ENCODE data around the gene FNBP1.
"Not testable (repeated sequence)": the region's sequence is repeated elsewhere in the genome, so short reads cannot be mapped to it uniquely, and the experiment has no call there.

The FNBP1 gene

DNA sequence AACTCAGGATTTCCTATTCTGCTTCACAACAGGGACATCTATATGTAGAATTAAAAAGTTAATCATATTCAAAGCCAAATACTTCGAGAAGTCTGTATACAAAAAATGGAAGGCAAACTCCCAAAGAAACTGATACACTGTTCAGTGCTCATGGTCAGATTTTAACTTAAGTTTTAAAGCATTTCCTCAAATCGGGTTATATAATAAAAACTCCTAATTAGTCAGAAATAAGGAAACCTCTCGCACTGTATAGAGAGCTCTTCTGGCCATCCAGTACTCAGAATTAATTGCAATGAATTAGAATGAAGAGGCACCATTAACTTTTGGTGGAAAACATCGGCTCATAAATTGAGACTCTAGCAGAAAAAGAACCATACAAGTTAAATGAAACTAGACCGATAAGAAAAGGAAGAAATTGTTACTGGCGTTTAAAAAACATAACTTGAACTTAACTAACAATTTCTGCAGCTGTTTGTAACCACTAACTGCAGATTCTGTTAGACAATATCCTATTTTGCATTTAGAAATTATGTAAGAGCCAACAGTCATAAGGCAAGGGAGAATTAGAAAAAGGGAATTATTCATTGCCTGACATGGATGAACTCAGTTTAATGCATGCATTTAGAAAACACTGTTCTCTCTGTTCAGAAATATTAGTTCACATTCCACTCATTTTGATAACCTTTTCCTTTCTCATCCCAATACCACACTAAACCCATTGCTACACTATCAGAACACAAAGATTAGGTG lies 96.6 kb downstream of the FNBP1 start:
- DNase-seq, result no peak

DNA sequence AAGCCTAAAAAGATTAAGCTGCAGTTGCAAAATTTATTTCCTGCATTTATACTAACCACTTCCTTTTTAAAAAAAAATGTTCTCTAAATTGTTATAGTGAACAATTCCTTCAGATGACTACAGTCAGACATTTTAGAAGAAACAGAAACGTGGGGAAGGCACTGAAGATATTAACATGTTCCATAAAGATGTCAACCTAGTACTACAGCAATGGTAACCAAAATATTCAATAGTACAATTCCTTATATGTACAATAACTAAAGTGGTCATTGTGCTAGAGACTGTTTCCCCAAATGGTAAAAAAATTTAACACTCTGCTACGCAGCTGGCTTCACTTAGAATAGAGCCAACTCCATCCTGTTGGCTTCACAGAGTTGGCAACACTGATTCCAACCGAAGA lies 97.7 kb downstream of the FNBP1 start:
- no peak for DNase-seq

DNA sequence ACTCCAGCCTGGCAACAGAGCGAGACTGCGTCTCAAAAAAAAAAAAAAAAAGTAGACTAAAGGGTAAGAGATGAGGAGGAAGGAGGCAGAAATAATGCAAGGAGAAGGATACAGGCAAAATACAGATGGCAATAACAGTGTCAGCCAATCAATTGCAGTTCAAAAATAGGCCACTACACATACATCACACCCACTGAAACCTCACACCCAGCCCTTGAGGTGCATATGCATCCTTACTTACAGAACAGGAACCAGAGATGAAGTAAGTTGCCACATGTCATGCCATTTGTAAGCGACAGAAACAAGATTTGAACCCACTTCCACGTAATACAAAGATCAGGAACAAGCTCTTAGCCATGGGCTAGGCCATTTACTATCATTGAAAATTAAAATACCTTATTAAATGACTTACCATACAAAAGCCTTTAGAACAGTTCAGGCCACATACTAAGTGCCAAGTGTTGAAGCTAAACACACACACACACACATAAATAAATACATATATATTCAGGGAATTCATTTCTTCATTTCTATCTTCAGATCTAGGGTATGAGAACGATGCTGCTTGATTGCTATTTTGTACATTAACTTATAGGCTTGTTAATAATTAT lies 98.4 kb downstream of the FNBP1 start:
- peak; percentile 12 for DNase-seq

DNA sequence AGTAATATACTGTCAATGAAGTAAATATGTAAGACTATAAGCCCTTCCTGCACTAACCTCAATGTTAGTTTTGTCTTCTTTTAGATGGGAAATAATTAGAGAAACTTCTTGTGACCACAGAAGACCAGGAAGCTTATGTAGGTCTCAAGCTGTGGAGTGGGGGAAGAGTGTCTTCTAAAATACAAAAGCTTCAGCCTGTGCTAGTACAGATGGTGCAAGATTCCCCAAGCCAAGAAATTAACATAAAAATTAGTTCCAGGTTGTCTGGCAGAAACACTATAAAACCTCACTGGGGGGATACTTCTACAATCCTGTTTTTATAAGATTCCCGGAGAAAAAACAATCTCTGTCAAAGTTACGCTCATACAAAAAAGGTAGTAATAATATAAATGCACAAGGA lies 103.6 kb downstream of the FNBP1 start:
- no peak for DNase-seq

DNA sequence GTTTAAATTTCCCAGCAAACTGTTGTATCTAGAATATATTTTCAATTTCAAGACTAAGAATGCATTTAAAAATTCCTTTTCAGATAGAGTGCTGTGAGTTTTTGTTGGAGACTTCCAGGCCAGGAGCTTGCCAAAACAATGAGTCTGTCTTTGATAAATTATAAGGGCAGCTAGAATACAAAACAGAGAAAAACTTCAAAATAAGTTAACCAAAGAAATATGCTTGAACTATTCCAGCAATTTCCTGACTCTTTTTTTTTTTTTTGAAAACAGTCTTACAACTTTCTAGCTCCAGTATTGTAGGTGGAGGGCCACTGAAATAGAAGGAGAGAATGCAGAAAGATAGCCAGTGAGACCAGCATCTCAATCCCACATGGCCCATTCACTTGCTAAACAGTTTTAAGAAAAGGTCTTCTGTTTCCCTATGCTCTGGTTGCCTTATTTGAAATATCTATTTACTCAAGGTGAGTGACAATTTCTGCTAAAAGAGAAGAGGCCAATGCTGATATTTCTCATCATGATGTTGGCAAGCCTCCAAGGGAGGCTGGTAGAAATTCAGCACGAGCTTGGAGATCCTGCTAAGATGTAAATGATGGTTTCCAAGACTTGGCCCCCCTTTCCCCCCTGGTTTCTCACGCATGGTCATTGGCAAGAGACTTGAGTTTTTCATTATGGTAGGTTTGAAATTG lies 104.6 kb downstream of the FNBP1 start:
- DNase-seq, result no peak

DNA sequence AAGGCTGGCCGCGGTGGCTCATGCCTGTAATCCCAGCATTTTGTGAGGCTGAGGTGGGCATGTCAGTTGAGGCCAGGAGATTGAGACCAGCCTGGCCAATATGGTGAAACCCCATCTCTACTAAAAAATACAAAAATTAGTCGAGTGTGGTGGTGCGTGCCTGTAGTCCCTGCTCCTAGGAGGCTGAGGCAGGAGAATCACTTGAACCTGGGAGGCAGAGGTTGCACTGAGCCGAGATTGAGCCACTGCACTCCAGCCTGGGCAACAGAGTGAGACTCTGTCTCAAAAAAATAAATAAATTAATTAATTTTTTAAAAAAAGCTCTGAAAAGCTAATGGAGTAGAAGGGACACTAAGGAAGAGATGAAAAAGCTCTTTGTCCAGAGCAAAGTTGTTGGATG lies 105.1 kb downstream of the FNBP1 start:
- DNase-seq, result not testable (repeated sequence)

DNA sequence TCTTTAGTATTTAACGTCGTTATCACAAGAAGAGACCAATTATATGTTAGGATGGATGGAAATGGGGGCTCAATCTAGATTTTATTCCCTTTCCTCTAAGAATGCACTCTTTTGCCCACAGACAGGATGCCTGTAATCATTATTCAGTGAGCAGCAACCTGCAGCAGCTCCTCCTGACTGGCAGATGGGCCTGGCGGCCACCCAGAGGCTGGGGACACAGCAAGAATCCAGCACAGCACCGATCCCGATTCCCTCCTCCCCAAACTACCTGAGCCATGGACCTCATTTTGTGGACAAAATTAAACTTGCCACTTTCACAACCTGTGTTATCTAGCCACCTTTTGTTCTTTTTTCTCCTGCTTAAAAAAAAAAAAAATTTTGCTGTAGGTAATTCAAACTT lies 106.8 kb downstream of the FNBP1 start:
- DNase-seq, result no peak

DNA sequence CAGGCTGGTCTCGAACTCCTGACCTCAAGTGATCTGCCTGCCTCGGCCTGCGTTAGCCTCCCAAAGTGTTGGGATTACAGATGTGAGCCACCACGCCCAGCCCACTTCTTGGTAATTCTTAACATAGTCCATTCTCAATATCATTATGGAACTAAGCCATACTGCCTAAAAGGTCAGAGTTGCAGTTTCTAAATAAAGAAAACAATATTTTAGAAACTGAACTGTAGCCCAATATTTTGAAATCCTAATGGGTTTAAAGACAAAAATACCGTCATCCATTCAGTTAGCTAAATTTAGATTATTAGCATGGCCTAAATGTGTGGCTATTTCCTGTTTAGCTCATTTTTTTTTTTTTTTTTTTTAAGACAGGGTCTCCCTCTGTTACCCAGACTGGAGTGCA lies 108.2 kb downstream of the FNBP1 start:
- no peak for DNase-seq

DNA sequence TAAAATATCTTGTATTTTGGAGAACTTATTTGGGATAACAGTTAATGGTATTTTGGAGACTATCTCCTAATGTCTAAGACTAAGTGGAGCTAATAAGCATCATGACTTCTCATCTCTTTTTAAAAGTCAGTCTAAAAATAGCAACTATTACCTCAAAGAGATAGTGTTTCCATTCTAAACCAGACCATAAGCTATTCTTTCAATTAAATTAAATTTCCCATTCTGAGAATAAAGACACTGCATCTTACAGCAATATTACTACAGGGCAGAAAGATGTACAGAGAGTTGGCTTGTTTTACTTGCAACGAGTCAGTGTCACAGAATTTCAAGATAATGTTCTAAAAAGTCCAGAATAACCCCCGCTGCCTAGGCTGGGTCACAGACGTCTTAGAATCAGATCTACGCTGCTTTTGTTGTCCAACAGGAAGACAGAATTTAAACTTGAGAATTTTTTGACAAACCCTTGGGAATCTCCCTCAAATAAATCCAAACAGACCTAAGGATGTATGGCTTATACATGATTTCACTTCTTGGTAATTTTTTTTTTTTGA lies 108.9 kb downstream of the FNBP1 start:
- DNase-seq, result no peak

DNA sequence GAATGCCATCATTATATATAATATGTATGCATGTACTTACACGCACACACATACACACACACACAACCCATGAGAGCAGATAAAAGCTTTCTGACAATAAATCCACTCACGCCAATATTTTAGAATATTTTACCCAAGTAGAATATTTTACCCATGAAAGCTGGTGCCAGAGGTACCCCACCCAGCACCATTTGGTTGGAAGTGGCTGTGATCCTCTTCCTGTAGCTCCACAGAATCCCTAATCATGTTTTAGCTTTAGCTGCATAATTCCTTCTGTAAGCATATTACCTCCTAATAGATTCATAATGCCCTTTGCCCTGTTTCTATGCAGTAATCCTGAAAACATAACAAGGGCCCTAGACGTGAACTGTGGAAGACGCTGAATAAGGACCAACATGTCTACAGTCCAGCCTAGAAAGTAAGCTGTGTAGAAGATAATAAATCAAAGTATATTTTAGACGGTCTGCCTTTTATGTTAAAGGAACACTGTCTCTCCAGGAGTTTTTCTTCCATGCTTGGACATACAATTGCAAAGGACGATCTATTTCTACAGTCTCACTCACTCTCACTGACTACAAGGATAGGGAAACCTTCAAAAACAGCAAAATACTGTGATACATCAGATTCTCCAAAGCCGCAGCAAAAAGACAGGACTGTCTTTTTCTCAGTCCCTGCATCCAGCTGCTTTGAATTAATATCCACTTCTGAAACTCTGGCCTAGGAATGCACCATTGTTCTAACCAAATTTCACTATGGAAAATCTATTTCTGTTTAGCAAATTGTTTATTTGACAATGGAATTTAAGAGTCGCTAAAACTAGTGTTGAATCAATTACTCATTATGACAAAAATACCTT lies 109.6 kb downstream of the FNBP1 start:
- DNase-seq, result no peak

DNA sequence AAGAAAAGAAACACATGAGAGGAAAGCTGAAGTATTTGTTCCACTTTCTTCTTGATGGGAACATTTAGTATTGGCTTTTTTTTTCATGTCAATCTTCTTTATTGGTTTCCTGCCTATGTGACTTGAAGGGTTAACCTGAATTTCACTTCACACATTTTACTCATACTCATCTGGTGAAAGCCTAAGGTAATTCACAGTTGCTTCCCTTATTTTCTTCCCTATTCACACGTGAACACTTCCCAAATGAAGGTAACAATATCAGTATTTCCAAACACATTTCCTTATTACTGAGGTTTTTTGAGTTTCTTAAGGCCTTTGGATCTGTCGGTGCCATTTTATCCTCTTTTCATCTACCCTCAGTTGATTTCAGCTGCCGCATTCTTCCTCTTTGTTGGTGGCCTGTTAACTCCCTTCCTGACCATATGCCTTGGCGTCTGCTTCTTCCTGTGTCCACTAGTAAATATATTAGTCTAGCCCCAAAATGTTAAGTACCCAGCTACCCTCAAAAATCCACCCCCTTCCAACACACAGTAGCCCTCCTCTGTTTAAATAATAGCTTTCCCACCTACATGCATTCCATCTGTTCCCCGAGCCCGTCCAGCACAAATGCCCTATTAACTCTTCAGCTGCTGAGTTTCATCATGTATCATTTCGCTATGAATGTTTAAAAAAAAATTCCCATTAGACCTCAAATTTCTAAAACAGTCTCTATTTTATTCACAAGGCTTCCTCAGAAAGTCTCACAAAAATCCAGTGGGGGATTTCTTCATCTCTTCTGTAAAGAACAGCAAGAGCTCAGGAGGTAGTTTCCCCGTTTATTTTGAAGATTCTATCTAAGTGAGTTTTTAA lies 110.5 kb downstream of the FNBP1 start:
- DNase-seq, result no peak

DNA sequence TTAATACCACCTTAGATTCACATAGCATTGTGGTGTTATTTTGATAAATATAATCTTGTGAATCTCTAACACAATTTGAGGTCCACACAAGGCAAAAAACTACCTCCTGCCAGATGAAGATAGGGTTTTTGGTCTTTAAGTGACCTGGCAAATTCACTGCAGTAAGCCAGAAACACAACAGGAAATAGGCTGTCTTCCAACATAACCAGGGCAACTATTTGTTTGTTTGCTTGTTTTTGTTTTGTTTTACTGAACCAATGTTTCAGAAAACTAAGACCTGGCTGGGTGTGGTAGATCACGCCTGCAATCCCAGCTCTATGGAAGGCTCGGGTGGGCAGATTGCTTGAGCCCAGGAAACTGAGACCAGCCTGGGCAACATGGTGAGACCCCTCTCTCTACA lies 112.2 kb downstream of the FNBP1 start:
- no peak for DNase-seq

DNA sequence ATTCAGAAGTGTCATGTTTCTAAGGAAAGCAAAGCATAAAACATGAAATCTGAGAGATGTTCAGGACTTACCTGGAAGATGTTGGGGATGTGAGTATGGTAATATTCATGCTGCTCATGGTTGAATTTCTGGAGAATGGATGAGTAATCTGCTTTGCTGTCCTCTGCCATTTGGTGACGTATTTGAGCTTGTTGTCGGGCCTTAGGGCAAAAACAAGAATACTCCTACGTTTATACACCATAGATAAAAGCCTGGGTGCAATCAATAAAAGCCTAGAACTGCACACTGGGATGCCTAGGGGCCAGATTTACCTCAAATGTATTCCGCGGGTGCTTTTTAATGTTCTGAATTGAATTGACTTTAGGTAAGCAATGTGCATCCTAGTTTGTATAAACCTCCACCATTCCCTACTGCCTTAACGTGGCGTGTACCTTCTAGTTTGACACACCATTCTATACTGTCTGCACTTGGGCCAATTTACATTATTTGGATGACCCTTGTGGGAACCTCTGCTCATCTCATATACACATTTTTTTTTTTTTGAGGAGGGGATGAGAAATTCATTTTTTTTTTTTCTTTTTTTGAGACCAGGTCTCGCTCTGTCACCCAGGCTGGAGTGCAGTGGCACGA lies 113.4 kb downstream of the FNBP1 start:
- no peak for DNase-seq

DNA sequence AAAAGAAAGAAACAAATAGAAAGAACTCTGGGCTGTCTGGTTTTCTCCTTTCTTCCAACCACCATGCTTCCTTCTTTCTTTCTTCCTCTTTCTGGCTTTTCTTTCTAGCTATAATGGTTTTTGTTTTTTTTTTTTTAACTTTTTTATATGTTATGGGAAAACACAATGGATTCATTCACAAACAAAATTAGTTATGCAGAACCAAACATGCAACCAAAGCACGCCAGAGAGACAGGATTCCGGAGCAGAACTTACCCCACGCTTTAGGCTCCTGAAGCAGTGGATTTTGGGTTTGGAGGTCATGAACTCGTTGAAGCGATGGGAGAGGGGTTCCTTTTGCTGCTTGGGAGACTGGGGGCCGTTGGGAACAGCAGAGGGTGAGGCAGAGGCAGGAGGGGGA lies 119.4 kb downstream of the FNBP1 start:
- no peak for DNase-seq

DNA sequence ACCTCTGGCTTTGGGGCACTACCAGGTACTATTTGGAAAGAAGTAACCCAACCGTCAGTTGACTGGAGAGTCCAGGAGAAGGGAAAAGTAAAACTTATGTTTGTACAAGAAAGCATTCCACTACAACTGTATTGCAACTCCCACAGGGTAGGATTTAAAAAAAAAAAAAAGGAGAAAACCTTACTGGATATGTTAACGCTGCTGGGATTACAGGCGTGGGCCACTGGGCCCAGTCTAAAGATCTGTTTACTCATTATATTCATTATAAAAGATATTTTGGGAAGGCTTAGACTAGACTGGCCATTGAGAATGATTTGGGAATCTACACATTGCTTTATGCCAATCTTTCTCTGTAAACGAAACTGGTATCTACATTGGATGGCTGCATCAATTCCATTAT lies 121.1 kb downstream of the FNBP1 start:
- DNase-seq, result no peak

DNA sequence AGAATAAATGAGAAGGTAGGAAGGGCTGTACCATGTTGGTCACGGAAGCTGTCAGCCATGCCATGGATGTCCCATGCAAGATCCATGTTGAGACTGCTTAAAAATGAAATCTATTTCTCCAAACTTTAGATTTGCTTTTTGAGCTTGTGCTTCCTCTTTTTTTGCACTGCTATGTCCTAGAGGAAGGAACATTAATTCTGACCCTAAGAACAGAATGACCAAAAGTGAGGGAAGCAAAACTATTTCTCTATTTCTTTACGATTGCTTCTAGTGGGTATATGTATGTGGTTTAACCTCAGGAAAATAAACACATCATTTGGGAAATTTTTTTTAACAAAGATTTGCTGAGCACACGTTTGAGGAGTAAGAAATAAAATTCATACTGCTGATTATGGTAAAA lies 123.1 kb downstream of the FNBP1 start:
- DNase-seq, result no peak

DNA sequence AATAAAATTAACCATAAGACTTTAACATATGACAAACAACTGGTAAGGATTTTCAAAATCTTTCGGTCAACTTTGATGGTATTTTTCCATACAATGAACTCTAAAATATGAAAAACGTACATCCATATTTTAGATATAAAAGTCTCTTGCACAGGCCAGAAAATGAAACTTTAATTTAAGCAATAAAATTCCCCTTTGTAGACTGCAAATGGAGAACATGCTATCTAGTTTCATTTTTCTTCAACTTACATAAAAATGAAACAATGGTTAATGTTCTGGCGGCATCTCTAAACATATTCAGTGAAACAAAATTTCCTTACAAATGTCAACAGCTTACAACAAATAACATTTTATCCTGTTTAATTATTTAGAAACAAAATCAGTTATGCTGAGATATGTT lies 123.7 kb downstream of the FNBP1 start:
- no peak for DNase-seq

DNA sequence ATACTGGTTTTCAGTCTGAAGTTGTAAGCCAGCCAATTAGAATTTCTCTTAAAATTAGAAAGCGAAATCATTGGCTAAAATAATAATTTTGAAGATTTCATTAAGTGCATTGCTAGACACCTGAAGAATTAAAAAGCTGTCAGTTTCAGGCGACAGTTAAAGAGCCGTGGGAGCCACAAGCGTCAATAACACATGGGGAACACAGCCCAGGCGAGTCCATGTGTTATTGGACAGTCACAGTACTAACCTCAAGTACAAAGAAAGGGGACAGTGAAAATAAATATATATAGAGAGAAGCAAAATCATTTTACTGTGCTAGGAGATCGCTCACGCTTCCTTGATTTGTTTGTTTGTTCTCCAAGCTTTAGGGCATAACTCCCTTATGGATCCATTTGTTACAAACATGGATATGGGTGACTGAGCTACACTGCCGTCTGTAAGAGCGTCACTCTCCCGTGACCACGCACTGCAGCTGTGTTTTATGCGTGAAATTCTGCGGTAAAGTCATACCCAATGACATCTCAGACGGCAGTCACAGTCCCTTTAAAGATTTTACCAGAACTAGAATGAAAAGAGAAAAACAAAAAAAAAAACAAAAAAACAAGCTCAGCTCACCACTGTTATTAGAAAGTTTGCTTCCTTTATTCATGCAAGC lies 124.6 kb downstream of the FNBP1 start:
- DNase-seq, result no peak

DNA sequence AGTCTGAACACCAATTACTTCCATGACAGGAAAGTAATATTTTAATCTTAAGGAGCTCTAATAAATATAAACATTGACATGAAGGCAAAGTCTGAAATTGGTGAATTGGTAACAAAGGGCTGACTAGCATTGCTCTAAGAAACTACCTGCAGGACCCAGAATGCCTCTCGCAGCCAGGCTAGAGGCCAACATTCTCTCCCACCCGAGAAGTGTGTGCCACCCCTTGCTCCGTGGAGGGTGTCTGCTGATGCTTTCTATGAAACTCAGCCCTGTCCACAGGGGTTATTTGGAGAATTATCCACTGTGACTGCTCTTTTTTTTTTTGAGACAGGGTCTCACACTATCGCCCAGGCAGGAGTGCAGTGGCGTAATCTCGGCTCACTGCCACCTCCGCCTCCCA lies 126.3 kb downstream of the FNBP1 start:
- DNase-seq, result no peak

DNA sequence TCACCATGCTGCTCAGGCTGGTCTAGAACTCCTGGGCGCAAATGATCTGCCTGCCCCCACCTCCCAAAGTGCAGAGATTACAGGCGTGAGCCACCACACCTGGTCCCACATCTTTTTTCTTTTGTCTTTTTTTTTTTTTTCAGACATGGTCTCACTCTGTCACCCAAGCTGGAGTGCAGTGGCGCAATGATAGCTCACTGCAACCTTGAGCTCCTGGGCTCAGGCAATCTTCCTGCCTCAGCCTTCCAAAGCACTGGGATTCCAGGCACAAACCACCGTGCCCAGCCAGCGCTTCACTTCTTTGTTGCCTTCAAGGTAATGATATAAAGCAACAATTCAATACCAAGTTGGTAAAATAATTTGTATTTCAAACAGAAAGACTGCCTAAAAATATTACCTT lies 128.9 kb downstream of the FNBP1 start:
- DNase-seq, result no peak
